Subcutaneous adipose tissue (tissue), 4 donors: ENCODE measurements around the gene TIMP2. TPM values are rescaled to one million over a fixed set of nuclear protein-coding genes. Genes with fewer than 3 reads are reported as not detected.

ENCODE experiments used
- total RNA-seq, 4 donors: library from RNA; depleted of rRNA; stranded (reverse); fragments of >200 nt; gene quantifications; one replicate each; pipeline ENCODE4 v1.1.0, GENCODE V29; 2016
- TF ChIP-seq, protein P1 (sequence below): fragments of 450-650 bp; IDR thresholded peaks from one replicate; pipeline ENCODE4 v1.5.1; 2016; ENCODE audit warnings: low read depth, mild to moderate bottlenecking, control low read depth, antibody characterized with exemption, moderate library complexity

TIMP2 gene
- total RNA-seq, 4 donors from 2014 or later, result 123 to 267 (median 233) TPM

DNA sequence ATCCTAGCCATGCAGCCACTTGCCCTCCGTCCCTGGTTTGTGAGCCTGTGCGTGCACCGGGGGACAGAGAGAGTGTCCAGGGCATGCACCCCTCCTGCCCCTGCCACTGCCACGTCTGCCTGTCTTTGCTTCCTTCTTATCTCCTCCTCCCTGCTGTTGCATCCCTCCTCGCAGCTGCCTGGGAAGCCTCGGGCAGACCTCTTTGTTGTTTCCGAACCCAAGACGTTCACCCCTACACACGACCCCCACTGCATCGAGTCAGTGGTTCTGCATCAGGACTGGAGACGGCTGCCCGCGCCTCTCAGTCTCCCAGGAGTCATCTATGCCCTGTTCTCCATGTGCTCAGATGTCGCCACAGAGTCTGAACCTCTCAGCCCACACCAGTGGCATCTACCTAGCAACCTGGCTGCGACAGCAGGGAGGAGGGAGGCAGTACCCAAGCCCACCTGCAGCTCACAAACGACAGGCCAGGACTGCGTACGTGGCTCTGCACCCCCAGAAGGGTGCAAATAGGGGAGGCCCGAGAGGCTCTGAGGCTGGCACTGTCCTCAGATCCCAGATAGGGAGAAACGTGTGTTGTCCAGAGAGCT lies 5.2 kb downstream of the TIMP2 start:
- TF ChIP-seq, protein P1, sequence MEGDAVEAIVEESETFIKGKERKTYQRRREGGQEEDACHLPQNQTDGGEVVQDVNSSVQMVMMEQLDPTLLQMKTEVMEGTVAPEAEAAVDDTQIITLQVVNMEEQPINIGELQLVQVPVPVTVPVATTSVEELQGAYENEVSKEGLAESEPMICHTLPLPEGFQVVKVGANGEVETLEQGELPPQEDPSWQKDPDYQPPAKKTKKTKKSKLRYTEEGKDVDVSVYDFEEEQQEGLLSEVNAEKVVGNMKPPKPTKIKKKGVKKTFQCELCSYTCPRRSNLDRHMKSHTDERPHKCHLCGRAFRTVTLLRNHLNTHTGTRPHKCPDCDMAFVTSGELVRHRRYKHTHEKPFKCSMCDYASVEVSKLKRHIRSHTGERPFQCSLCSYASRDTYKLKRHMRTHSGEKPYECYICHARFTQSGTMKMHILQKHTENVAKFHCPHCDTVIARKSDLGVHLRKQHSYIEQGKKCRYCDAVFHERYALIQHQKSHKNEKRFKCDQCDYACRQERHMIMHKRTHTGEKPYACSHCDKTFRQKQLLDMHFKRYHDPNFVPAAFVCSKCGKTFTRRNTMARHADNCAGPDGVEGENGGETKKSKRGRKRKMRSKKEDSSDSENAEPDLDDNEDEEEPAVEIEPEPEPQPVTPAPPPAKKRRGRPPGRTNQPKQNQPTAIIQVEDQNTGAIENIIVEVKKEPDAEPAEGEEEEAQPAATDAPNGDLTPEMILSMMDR, result no peak

DNA sequence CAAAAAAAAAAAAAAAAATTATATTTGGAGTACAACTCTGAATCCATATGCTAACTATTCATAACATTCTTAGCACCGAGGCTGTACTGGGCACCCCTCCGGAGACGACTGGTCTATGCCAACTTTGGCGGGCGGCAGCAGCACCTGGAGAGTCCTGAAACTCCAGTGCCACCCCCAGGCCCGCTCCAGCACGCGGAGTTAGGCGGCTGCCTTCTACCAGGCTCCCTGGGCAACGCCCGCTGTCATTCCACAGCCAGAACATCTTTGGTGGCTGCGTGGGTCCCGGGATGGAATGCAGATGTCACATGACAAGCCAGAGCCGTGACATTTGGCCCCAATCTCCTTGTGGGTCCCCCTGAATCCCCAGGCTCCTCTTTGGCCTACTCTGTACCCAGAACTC lies 6.2 kb downstream of the TIMP2 start:
- TF ChIP-seq, protein P1, result no peak

DNA sequence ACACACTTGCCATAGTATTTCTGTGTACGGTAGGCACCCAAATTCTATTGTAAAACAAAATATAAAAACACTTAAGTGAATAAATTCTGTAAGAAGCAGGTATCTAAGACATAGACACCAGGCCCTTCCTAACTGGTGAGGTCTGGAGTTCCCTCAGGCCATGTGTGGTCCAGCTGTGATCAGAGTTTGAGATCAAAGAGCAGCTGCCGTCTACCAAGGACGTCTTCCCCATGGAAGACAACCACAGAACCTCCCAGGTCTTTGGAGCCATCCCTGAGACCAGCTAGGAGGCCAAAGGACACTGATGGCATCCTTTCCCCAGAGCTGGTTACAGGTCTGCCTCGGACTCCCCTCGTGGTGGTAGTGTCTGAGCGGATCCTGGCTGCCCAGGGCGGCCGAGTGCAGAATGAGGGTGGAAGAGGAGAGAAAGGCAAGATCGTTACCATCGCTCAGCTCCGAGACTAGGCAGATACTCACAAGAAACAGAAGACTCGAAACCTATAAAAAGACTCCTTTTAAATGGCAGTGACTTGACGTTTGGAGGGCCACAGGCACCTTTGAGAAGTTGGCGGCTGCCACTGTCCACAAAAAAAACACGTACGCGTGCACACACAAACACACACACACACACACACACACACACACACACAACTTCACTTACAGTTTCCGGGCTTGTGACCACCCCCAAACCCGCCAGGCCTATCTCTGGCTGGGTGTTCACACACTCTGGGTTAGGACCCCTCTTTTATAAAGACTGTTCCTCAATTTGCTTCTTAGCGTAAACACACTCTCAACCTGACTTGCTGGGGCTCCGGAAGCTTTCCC lies 7.5 kb downstream of the TIMP2 start:
- TF ChIP-seq, protein P1, result no peak

DNA sequence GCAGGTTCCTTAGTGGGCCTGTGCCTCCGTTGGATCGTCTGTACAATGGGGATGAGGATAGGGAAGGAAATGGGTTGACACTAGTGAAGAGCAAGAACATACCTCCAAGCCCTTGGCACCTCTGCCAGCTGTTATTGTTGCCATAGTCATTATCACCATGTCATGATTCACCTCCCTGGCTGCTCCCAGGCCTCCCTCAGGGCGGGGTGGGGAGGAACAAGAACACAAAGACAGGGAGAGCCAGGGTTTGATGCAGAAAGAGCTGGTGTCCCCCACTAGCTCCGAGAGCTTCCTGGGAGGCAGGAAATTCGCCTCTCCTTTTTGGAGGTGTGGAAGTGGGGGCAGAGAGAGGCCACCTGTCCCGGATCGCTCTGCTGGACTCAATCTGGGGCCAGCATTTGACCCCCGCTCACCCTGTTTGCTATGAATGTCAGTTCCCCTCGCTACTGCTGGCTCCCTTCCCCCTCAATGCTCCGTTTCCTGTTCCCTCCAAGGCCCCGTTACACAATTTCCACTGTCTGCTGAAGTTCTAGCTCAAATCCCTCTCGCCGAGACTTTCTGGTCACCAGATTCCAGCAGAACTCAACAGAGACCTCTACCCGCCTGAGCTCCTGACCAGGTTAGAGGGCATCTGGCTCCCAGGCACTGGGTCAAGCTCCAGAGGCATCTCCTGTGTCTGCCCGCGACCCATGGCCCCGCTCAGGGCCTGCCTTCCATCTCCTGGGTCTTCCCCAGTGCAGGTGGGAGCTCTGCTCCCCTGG lies 9.1 kb downstream of the TIMP2 start:
- TF ChIP-seq, protein P1, result no peak

DNA sequence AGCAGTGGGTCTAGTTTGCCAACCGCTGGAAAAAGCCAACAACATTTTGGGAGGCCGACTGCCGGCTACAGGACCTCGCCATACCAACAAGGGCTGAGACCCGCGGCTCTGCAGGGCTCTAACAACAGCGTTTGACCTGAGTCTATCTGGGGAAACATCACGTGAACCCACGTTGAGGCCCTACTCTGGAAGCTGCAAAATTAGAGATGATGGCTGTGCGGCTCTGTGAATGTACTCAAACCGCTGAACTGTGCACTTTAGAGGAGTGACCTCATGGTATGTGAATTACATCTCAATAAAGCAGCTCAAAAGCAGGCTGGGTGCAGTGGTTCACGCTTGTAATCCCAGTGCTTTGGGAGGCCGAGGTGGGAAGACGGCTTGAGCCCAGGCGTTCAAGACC lies 12.1 kb downstream of the TIMP2 start:
- TF ChIP-seq, protein P1, result no peak

DNA sequence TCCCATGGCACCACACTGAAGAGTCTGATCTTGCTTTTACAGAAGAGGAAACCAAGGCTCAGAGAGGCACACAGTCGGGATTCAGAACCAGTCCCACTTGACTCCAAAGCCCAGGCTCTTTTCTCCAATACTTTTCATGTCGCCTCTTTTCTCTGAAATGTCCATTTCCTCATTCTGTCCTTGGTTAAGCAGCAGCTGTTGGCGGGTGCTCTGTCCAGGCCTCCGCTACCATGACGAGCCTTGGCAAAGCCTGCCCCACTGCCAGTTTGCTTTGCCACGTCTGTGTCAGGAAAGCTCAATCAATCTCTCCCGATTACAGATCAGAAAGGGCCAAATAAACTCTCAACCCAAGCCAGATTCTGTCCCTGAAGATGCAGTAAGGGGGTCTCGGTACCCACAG lies 13.1 kb downstream of the TIMP2 start:
- TF ChIP-seq, protein P1, result no peak
